Ishikawa (cell line): ENCODE results near the gene TREM2.

ENCODE experiments used
- CEBPB ChIP-seq: IDR thresholded peaks from 2 replicates; pipeline ENCODE4 v1.6.1; 2012
- CREB1 ChIP-seq: IDR thresholded peaks from 2 replicates; pipeline ENCODE4 v1.6.1; 2012; ENCODE audit warnings: low read depth
- EGR1 ChIP-seq: IDR thresholded peaks from 2 replicates; pipeline ENCODE4 v1.6.1; 2012
- EP300 ChIP-seq: IDR thresholded peaks from 2 replicates; pipeline ENCODE4 v1.6.1; 2012; ENCODE audit warnings: borderline replicate concordance
- FOXM1 ChIP-seq: IDR thresholded peaks from 2 replicates; pipeline ENCODE4 v1.6.1; 2012; ENCODE audit warnings: low read depth, borderline replicate concordance
- NFIC ChIP-seq: IDR thresholded peaks from 2 replicates; pipeline ENCODE4 v1.6.1; 2012
- RAD21 ChIP-seq: IDR thresholded peaks from 2 replicates; pipeline ENCODE4 v1.6.1; 2012; ENCODE audit warnings: low read depth
- TAF1 ChIP-seq: IDR thresholded peaks from 2 replicates; pipeline ENCODE4 v1.6.1; 2012; ENCODE audit warnings: low read depth, mild to moderate bottlenecking
- TCF12 ChIP-seq: IDR thresholded peaks from 2 replicates; pipeline ENCODE4 v1.6.1; 2012; ENCODE audit warnings: low read depth
- TEAD4 ChIP-seq: IDR thresholded peaks from 2 replicates; pipeline ENCODE4 v1.6.1; 2012
- YY1 ChIP-seq: IDR thresholded peaks from 2 replicates; pipeline ENCODE4 v1.6.1; 2012; ENCODE audit warnings: low read depth
- ZBTB7A ChIP-seq: IDR thresholded peaks from 2 replicates; pipeline ENCODE4 v1.6.1; 2012; ENCODE audit warnings: low read depth
- TF ChIP-seq, protein P1 (sequence below): IDR thresholded peaks from 2 replicates; pipeline ENCODE4 v1.6.1; 2012; ENCODE audit warnings: low read depth, mild to moderate bottlenecking
- TF ChIP-seq, protein P2 (sequence below): IDR thresholded peaks from 2 replicates; pipeline ENCODE4 v1.6.1; 2012
- TF ChIP-seq, protein P3 (sequence below): IDR thresholded peaks from 2 replicates; pipeline ENCODE4 v1.6.1; 2012

Gene TREM2

DNA sequence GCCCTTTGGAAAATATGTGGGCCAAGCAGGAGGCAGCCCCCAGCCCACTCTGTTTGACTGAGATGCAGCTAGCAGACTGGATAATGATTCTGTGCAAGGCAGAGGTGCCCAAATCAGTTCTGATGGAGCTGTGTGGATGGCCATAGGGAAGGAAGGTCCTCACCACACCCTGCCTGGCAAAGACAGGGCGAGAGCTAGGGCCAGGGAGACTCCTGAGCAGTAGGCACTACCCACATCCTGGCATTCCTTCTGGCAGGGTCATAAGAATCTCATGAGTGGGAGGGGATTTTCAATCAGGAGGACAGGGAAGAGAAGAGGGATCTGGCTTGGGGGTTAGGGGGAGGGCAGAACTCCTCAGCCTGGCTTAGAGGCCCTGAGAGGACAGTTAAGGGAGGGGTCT, 18.6 kb upstream of the TREM2 start:
- TF ChIP-seq NFIC (no peak), EGR1 (no peak), TAF1 (no peak), CREB1 (no peak), ZBTB7A (no peak), YY1 (no peak), TEAD4 (no peak), CEBPB (no peak)
- TF ChIP-seq, protein P1, sequence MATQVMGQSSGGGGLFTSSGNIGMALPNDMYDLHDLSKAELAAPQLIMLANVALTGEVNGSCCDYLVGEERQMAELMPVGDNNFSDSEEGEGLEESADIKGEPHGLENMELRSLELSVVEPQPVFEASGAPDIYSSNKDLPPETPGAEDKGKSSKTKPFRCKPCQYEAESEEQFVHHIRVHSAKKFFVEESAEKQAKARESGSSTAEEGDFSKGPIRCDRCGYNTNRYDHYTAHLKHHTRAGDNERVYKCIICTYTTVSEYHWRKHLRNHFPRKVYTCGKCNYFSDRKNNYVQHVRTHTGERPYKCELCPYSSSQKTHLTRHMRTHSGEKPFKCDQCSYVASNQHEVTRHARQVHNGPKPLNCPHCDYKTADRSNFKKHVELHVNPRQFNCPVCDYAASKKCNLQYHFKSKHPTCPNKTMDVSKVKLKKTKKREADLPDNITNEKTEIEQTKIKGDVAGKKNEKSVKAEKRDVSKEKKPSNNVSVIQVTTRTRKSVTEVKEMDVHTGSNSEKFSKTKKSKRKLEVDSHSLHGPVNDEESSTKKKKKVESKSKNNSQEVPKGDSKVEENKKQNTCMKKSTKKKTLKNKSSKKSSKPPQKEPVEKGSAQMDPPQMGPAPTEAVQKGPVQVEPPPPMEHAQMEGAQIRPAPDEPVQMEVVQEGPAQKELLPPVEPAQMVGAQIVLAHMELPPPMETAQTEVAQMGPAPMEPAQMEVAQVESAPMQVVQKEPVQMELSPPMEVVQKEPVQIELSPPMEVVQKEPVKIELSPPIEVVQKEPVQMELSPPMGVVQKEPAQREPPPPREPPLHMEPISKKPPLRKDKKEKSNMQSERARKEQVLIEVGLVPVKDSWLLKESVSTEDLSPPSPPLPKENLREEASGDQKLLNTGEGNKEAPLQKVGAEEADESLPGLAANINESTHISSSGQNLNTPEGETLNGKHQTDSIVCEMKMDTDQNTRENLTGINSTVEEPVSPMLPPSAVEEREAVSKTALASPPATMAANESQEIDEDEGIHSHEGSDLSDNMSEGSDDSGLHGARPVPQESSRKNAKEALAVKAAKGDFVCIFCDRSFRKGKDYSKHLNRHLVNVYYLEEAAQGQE = no peak
- TF ChIP-seq, protein P2, sequence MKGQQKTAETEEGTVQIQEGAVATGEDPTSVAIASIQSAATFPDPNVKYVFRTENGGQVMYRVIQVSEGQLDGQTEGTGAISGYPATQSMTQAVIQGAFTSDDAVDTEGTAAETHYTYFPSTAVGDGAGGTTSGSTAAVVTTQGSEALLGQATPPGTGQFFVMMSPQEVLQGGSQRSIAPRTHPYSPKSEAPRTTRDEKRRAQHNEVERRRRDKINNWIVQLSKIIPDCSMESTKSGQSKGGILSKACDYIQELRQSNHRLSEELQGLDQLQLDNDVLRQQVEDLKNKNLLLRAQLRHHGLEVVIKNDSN = no peak
- TF ChIP-seq, protein P3, sequence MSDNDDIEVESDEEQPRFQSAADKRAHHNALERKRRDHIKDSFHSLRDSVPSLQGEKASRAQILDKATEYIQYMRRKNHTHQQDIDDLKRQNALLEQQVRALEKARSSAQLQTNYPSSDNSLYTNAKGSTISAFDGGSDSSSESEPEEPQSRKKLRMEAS = no peak

DNA sequence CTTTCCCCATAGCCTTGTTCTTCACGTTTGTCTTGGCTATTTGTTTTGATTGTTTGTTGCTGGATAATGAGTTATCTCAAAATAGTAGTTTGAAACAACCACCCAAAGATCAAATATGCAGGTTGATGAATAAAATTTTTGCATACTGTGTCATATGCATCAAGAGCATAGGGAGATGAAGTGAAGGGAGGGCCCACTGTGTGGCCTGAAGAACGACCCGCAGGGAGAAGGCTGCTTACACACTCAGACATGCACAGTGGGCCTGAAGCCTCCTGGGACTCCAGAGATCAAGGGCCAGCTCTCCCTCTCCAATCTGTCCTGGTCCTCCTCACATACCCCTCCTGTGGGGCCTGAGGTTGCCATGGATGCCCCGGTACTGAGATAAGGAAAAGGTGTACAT, 16.2 kb upstream of the TREM2 start:
- TF ChIP-seq, protein P2 = no peak
- TF ChIP-seq ZBTB7A = no peak
- TF ChIP-seq, protein P3 = no peak
- no peak for TF ChIP-seq YY1
- TF ChIP-seq, protein P1 = no peak
- TF ChIP-seq NFIC = no peak

DNA sequence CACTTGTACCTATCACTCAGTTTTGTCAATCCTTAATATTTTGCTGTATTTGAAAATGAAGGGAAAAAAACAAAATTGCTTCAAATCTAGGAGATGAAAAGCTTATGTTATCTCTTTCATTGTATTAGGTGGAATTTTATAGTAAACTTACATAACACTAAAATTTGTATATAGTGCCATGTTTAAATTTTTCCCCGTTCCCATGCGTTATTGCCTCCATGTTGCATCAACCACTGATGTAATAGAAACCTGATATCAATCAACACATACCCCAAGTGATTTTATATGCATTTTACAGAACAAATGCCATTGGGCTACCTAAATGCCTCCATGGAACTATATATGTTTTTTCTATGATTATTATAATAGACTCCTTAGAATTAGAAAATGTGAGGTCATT, 14.8 kb upstream of the TREM2 start:
- TF ChIP-seq, protein P1 = no peak
- TF ChIP-seq EGR1 (no peak), CEBPB (no peak), NFIC (no peak), ZBTB7A (no peak), TEAD4 (no peak), TAF1 (no peak), YY1 (no peak), EP300 (no peak), FOXM1 (no peak), CREB1 (no peak), RAD21 (no peak), TCF12 (no peak)
- TF ChIP-seq, protein P3 = no peak
- TF ChIP-seq, protein P2 = no peak

DNA sequence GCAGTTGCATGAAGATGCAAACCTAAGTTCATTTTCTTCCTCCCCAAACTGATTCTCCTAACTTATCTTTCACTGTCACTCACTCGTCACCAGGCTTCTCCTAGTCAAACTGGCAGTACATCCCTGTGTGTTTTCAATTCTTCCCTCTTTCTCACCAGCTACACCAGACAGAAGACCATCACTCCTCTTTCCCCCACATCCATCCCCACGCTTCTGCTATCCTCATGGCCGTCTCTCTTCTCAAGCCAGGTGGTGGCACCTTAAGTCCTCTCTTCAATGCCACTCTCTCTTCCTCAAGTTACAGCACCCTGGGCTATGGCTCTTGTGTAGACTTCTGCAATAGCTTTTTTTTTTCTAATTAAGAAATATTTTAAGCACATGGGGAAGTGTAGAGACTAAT, 14.4 kb upstream of the TREM2 start:
- TF ChIP-seq, protein P2 = no peak
- TF ChIP-seq, protein P1 = no peak
- TF ChIP-seq RAD21 (no peak), FOXM1 (no peak)
